HG03521 (cell line): ENCODE results near the gene OGA.

Source experiments
- ATAC-seq: cut with Tn5 transposase; IDR thresholded peaks from one replicate; pipeline ENCODE4 v1.9.1; 2021; ENCODE audit warnings: mild to moderate bottlenecking, moderate library complexity; ENCODE audit not compliant: unreplicated experiment

The OGA gene

DNA sequence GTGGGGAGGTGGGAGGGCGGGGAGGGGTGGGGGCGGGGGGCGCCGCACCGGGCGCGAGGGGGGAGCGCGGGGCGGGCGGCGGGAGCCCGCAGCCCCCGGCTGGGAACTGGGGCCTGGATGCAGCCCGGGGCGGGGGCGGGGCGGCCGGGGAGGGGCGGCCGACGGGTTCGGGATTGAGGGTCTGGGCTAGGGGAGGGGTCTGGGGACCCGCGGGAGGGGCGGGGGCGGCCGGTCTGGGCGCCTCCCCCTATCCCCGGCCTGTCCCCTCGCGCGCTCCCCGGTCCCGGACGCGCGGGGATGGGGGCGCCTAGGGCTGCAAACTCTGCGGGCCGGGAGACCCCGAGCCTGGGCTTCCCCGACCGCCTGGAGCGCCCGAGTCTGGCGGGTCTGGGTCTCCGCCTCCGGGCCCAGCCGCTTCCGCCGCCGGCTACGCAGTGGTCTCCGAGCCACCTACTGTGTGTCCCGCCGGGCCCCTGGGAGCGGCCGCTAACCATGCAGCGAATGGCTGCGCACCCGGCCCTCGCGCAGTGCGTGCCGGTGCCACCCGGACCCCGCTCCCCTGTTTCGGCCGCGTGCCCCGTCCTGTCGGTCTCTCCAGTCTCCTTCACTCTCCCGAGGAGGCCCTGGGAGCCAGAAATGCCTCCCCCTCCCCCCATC, 42.0 kb downstream of the OGA start:
- no peak for ATAC-seq

DNA sequence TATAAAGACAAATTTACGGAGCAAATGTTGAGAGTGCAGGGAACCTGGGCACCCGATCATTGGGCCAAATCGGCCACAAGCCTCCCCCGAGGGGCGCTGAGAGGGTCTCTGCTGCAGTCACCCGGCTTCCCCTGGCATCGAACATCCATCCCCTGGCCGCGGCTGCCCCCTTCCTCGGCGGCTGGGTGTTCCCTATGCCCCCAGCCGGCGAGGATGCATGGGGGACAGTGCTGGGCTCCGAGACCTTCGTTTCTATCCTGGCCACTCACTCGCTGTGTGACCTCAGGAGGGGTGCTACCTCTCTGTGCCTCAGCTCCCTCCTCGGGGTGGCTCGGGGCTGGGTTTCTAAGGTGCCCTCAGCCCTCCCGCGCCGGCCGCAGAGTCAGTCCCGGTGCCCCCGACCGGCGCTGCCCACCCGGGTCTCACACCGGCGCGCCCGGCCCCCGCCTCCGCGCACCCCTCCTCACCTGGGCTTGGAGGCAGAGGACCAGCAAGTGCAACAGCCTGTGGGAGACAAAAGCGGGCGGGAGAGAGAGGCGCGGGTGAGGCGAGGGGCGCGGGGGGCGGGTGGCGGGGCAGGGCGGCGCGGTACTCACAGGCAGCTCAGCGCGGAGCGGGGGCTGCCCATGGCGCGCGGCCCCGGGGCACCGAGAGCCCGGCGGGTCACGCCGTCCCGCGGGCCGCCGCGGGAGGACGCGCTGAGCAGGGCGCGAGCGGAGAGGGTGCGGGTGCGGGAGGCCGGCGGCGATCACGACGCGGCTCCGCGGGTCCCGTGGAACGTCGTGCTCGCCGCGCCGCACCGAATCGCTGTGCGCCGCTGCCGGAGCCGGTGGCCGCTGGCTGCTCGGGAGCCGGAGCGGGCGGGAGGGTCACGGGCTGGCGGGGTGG, 42.7 kb downstream of the OGA start, which contains the start of gene FGF8:
Gene FGF8 (minus strand): TSS at position 842 of the 888 bp plus-strand sequence. CDS start 214 bp downstream, at position 628.
- ATAC-seq = no peak

DNA sequence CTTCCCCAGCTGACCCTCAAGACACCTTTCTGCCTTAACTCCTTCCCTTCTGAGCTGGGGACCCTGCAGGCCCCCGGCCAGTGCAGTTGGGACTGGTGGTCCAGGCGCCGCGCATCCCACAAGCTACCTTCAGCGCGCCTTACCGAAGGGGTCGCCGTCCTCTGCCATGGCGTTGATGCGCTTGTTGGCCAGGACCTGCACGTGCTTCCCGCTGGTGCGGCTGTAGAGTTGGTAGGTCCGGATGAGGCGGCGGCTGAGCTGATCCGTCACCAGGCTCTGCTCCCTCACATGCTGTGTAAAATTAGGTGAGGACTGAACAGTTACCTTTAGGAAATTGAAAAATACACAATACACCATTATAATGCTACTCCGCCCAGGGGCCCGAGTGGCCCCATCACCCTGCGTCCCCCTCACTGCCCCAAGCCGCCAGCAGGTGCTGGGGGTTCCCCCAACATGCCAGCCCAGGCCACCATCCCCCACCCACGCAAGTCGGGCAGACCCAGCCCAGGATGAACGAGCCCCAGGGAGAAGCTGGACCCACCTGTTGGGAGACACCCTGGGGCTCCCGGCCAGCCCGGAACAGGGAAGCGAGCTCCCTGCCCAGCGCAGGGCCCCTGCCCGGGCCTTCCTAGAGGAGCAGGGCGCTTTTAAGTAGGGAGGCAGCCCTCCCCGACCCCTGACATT, 43.5 kb downstream of the OGA start:
- no peak for ATAC-seq

DNA sequence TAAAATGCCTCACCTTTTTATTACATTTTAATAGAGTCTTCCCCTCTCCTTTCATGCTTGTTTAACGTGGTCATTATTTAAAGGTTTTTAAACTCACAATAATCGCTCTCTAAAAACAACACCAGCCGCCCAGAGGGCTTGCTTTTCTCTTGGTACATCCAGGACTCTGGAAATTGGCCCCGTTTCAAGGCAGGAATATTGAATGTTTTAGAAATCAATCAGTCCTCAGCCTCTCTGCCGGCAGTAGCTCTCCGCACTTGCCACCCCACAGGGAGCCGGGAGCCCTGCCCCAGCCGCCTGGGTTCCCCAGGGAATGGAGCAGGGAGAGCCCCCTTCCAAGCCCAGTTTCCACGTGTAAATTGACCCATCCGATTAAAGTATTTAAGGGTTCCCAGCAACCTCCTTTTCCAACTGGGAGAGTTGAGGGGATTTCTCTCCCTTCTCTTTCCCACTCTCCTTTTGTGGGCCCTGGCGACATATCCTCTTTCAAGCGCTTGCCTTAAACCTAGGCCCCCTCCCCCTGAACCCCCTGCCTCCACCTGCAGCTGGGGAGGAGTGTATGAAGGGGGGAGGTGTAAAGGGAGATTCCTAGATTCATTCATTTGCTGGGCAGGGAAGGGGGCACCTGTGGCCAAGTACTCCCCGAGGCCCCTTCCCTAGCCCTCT, 44.2 kb downstream of the OGA start:
- no peak for ATAC-seq

DNA sequence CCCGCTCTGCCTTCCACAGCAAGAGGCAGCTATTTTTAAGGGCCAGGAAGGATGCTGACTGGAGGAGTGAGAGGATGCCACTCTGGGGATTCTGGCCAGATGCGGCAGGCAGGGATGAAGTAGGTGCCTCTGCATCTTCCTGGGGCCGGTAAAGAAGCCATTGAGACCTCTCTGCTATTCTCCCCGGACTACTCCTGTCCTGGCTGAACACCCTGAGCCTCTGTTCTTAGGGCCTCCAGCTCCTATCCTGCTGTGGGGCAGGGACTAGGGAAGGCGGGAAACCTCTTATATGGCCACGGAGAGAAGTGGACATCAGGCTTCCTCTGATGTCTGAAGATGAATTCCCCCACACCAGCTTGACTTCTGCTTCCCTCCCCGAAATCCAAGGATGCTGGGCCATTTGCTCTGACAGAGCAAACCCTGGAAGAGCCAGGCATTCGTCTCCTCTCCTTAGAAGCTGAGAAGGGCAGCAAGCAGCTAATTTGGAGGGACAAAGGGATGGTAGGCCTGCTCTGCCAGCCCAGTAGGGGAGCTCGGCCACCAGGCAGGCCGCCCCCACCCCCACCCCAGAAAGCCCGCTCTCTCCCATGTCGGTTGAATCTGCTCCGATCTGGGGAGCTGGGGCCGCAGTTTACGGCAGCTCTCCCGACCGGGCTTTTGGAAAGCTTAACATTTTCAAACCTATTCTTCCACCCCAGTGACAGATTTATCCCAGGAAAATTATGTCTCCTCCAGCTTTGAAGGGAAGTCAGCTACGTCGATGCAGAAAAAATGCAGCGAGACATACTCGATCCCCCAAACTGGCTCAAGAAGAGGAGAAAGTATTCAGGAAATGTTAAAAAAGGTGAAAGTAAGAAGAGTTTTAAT, 45.1 kb downstream of the OGA start:
- ATAC-seq = no peak

DNA sequence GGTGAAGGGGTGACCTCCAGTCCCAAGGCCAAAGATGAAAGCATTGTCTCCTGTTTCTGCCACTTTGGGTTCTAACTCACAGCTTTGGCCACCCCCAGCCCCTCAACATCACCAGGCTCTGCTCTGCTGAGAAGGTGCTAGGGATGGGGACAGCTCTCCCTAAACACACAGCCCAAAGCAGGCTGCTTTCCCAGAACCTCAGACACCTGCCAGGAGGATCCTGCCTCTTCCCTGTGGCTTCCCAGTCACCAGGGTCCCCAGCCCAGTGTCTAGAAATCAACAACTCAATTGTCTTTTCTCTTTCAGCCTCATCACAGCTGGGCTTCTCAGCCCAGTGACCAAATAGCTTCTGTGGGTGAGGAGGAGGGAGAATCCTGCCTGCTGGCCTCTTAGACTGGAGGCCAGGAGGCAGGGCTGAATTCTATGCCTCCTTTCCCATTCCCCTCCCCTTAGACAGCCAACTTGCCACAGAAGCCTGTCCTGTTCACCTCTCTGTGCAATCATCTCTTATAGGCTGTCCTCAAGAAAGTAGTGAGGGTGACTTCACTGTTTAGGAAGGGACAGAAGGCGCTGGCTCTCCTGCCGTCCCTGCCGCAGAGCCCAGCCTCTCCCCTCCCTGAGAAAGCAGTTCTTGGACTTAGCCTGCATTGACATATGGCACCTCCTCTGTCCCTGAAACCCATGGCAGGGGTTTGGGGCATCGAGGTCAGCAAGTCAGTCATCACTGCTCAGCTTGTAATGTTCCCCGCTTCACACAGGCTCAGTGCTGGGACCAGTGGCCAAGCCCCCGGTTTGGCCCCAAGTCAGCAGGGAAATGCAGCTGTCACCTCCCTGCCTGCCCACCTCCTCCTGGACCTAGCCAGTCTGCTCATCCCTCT, 46.0 kb downstream of the OGA start:
- no peak for ATAC-seq

DNA sequence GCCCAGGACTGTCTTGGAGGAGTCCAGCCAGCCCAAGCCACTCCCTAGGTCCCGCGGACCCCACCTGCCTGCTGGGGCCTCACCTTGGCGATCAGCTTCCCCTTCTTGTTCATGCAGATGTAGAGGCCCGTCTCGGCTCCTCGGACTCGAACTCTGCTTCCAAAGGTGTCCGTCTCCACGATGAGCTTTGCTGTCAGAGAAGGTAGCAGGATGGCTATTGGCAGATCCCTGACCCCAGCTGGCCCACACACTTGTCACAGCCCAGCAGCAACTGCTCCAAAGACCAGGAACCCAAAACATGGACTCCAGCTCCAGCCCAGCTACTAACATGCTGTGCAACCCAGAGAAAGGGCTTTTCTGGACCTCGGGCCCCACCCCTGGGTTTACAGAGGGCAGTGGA, 46.9 kb downstream of the OGA start:
- ATAC-seq = no peak

DNA sequence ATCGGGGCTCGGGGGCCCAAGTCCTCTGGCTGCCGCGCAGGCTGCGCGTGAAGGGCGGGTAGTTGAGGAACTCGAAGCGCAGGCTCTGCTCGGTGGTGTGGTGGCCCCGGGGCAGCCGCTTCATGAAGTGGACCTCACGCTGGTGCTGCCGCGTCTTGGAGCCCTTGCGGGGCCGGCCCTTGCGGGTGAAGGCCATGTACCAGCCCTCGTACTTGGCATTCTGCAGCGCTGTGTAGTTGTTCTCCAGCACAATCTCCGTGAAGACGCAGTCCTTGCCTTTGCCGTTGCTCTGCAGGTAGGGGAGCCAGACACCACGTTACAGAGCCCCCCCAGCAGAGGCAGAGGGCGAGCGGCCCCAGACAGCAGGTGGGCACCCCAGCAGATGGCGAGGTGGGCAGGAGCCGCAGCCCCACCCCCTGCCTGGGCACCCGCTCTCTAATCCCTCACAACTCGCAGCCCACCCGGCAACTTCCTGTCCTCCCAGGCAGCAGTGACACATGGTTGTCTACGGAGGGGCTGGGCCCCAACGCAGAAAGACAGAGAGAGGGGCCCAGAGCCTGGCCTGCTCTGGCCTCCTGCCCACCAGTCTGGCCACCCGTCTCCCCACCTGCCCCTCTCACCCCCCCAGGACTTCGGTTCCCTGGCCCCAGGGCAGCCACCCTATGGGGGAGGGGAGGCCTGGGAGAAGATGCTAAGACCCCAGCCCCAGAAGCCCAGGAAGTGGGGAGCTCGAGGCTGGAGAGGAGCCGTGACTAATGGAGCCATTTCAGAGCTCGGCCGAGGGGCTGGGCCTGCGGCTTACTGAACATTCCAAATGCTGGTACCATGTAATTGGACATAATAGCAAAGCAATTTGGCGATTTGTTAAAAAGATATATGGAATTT, 47.7 kb downstream of the OGA start:
- no peak for ATAC-seq

DNA sequence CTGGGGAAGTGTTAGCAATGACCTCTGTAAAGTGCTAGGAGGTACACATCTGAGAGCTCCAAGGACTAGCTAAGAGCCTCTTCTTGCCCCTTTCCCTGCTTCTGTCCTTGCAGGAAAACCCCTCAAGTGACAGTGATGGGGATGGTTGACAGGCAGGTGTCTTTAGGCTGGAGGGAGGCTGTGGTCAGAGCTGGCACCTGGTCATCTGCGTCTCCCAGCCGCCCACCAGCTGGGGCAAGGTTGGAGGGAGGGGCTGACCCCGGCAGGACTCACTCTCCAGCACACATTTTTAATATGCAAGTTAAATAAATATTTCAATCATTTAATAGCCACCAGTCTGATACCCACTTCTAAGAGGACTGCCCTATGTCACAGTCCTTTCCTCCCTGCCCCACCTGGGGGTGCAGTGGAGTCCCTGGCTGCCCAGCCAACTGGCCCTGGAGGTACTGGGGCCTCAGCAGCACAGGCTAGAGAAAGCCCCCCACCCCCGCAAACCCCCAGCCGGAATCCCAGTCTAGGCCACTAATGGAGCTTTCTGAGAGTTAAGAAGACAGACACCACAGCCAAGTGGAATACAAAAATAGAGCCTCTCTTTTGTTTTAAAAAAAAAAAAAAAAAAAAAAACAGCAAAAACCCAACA, 48.6 kb downstream of the OGA start:
- no peak for ATAC-seq

DNA sequence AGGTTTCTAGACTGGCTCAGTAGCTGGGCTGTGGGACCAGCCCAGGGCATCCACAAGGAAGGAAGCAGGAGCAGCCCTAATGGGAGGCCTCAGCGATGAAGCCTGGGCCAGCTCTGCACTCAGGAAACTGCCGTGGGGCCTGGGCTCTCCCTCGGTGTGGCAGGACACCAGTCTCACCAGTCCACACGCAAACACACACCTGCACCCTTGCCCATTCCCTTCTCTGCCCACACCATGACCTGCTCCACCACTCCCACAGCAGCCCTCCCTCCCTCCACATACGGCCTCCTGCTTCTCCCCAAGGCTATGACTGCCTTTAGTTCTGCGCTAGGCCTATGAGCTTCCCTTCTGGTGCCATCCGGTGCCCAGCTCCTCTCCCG, 49.5 kb downstream of the OGA start:
- no peak for ATAC-seq

DNA sequence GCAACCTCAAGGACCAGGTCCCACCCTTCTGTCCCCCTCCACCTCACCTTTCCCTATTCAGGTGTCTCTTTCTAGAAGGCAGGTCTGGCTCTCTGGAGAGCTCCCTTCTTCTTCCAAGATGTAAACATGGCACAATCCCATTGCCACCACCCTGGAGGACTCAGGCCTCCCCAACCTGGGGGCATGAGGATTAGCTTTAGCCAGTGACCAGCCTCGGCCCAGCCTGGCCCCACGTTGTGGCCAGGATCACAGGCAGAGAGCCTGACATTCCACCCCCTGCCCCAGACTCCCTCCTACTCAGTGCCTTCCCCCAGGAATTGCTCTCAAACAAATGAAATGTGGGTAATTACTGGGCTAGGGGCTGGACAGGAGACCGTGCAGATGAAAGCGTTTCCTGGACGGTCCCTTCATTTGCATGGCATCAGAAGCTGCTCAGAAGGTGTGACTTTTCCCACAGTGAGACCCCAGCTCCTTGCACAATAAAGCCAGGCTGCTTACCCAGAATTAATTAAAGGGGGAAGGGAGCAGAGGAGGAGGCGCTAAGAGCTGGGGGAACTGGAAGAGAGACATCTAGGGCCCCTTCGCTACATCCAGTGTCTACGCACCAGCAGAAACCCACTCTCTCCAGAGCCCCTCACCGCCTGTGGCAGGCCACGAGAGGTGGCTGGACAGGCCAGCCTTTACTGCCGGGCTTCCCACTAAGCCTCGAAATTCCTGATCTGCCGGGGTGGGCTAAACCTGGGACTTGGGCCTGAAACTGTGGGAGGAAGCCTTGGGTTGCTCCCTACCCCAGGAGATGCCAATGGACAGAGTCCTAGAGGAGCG, 50.1 kb downstream of the OGA start:
- ATAC-seq = no peak

DNA sequence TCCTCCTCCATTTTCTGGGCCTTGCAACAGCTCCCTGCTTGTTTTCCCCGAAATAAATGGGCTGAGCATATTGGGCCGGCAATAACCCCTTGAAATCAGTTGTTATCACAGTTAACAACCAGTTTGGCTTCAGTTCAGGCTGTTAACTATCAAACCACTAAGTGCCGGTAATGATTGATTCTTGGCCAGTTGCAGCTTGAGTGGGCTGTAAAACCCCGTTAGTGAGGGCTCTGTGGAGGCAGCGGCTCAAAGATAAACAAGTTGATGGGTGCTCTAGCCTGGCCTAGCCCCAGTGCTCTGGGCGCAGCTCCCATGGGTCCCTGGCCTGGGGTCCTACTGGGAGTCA, 50.7 kb downstream of the OGA start:
- no peak for ATAC-seq

DNA sequence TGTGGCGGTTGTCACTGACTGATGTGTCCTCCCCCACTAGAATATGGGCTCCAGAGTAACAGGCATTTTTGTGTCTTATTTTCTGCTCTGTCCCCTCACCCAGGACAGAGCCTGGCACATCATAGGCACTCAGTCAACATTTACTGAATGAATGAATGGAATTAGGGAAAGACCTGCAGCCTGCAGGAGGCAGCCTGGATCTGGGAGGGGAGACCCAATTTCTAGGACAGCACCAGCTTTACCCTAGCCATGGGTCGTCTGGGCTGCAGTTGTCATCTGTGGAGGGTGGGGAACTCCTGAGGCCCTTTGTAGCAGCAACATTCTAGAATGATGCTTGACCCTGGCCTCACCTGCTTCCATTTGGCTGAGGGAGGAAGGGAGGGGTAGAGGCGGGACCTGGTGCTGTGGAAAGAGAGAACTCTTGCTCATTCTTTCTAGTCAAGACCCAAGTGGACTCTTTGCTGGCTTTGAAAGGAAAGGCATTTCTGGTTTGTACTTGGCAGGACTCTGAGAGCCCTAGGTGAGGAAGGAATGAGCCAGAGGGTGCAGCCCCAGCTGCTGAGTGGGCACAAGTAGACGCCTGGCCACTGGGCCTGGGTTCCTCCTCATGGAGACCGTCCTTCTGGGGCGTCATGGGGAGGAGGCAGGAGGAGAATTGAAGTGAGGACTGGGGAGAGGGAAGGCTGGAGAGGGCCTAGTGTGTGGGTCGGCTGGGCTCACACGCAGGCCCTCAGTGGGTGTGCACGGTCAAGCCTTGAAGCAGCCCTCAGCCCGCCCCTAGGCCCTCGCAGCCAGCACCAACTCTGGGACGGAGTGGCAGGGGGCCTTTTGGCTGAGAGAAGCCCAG, 51.3 kb downstream of the OGA start:
- ATAC-seq = no peak

DNA sequence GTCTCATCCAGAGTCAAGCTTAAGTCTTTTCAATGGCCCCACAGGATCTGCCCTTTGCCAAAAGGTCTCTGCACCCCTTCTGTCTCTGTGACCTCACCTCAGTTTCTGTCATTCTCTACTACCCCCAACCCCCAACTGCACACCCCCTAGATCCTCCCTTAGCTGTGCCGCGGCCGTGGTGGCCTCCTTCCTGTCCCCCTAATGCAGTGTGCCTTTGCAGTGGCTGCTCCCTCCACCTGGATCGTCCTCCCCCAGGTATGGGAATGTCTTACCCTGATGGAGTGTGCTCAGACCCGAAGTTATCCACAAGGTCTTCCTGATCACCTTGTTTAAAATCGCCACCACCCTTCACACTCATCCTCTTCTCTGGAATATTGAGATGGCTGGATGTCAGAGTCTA, 51.9 kb downstream of the OGA start:
- ATAC-seq = no peak

DNA sequence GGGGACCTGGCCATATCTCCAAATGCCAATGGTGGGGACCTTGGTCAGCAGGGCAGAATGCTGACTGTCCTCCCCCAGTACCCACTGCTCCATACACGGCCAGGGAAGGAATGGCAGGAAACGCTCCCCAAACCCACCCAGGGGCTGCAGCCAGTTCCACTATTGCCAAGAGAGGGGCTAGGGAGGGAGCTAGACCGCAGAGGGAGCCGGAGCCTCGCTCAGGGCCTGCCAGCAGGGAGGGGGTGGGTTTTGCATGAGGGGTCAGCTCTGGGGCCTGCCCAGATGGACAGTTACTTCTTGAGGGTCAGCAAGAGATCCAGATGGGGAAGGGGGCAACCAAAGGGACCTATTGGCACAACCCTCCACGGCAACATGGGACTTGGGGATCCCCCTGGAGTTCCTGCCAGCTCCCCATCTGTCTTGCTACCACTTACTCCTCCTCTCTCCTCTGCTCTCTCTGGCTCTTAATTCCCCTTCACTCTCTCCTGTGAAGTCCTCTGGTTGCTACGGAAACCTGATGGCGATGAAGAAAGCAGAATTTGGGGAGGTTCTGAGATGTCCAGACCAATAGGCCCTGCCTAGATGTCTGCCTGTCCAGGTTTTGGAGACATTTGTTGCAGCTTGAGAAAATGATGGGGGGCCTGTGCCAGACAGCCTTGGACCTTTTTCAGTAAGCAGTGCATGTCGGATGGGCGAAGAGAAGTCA, 55.0 kb downstream of the OGA start:
- ATAC-seq = no peak

DNA sequence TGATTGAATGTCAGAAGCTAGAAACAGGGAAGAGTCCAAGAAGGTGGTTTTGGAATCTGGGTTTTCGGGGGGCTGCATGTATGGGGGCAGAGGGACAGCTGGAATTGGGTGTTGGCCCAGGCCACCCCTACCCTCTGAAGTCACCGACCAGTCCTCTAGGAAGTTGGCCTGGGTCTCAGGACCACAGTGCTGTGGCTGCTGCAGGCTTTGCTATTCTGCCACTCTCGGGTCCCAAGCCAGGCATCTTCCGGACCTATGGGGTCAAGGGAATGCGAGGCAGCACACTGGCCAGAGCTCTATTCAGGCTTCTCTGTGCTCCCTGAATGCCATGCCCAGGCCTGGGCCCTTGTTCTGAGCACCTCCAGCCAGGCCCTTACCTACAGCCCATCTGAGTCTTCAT, 55.5 kb downstream of the OGA start:
- no peak for ATAC-seq
